Measurements from ENCODE around the gene POP7.

DNA sequence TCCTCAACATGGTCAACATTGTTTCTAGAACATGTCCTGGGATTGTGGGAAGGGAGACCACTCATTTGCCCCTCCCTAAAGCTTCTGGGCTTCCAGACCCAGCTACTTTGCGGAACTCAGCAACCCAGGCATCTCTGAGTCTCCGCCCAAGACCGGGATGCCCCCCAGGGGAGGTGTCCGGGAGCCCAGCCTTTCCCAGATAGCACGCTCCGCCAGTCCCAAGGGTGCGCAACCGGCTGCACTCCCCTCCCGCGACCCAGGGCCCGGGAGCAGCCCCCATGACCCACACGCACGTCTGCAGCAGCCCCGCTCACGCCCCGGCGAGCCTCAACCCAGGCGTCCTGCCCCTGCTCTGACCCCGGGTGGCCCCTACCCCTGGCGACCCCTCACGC is 14.4 kb downstream of the POP7 start, which contains the start of gene EPO:
- TF ChIP-seq YY1 (IDR thresholded peaks at IDR 0.05; ENCODE audit: insufficient read depth, insufficient read length) (no peak), ZNF274 (IDR thresholded peaks at IDR 0.05; ENCODE audit: low read depth, low read length) (no peak), SUZ12 (IDR thresholded peaks at IDR 0.05; ENCODE audit: extremely low read depth, insufficient read depth, insufficient read length) (no peak)
